ENCODE data around the gene SPATA1.

SPATA1 gene

DNA sequence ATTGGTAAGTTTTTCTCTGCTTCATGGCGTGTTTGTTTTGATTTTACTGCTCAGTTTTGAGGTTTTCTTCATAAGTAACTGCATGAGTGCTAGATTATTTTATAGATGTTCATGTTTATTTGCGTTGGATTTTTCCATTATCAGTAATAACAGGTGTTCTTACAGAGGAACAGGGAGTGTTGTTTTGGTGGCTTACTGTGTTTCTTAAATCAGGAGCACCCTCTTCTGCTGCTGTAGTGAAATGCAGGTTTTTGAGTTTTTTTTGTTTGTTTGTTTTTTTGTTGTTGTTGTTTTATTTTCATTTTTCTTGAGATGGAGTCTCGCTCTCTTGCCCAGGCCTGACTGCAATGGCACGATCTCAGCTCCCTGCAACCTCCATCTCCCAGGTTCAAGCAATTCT is 35.5 kb downstream of the SPATA1 start:
- Histone ChIP-seq H3K27me3 (no peaks in the 10 kb centered on the region), H3K27ac (no peak overlapping the region), H3K9me3 (no peaks in the 10 kb centered on the region), H3K4me1 (no peaks in the 10 kb centered on the region), H3K36me3 (peaks cover 0 to 22% (median 3%) of the 10 kb centered on the region in 3 donors), H3K4me3 (no peak overlapping the region)
- DNase-seq: no peak
- intact Hi-C loops (cut with DNase I; ENCODE audit: low total_unique reads): no loop called here
- TF ChIP-seq, protein P1, sequence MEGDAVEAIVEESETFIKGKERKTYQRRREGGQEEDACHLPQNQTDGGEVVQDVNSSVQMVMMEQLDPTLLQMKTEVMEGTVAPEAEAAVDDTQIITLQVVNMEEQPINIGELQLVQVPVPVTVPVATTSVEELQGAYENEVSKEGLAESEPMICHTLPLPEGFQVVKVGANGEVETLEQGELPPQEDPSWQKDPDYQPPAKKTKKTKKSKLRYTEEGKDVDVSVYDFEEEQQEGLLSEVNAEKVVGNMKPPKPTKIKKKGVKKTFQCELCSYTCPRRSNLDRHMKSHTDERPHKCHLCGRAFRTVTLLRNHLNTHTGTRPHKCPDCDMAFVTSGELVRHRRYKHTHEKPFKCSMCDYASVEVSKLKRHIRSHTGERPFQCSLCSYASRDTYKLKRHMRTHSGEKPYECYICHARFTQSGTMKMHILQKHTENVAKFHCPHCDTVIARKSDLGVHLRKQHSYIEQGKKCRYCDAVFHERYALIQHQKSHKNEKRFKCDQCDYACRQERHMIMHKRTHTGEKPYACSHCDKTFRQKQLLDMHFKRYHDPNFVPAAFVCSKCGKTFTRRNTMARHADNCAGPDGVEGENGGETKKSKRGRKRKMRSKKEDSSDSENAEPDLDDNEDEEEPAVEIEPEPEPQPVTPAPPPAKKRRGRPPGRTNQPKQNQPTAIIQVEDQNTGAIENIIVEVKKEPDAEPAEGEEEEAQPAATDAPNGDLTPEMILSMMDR (IDR thresholded peaks at IDR 0.05): no peak

DNA sequence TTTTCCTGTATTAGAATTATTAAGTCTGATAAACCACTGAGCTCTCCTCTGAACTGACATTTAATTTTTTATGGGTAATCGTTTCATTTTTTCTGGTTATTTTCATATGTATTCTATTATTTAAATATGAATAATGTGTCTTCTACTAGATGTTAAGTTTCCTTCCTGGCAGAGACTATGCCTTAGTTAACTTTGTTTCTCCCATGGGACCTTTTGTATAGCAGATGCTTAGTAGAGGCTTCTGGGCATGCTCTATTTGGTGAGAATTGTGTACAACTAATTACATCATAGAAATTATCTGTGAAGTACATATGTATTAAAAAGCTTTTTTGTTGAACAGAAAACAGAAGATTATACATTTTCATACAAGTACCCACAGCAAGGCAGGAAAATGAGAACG is 44.6 kb downstream of the SPATA1 start:
- no peaks in the 10 kb centered on the region for H3K9me3 ChIP-seq
- no peak for DNase-seq
- TF ChIP-seq, protein P1 (IDR thresholded peaks at IDR 0.05): no peak
- intact Hi-C loops (cut with DNase I; ENCODE audit: low total_unique reads): no loop called here
- no peaks in the 10 kb centered on the region for H3K4me1 ChIP-seq
- H3K27ac ChIP-seq: no peak overlapping the region
- peaks cover 0 to 4% (median 4%) of the 10 kb centered on the region in 3 donors for H3K36me3 ChIP-seq
- H3K27me3 ChIP-seq: no peaks in the 10 kb centered on the region
- H3K4me3 ChIP-seq: no peak overlapping the region

DNA sequence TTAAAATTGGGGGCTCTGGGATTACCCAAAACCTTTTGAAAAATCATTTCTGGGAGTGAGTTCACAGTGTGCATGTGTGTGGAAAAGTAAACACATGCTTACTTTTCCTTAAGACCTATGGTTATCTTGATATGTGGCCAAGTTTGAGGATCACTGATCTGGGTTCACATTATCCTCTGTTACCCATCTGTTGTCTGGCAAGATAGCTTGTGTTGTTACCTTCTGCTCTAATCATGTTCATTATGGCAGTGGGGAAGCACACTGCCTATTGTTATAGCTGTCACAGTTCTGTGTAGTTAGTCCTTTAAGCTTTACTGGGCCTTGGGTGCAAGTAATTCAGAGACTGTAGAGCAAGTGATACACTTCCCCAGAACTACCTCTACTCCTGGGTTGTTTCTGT is 63.0 kb downstream of the SPATA1 start:
- H3K36me3 ChIP-seq: peaks cover 9 to 12% (median 11%) of the 10 kb centered on the region in 3 donors
- H3K27ac ChIP-seq: no peak overlapping the region
- TF ChIP-seq, protein P1 (IDR thresholded peaks at IDR 0.05): no peak
- no peak overlapping the region for H3K4me3 ChIP-seq
- H3K4me1 ChIP-seq: peaks cover 0 to 25% (median 9%) of the 10 kb centered on the region in 4 donors
- H3K9me3 ChIP-seq: no peaks in the 10 kb centered on the region
- intact Hi-C loops (cut with DNase I; ENCODE audit: low total_unique reads): no loop called here
- H3K27me3 ChIP-seq: no peaks in the 10 kb centered on the region
- DNase-seq: no peak

DNA sequence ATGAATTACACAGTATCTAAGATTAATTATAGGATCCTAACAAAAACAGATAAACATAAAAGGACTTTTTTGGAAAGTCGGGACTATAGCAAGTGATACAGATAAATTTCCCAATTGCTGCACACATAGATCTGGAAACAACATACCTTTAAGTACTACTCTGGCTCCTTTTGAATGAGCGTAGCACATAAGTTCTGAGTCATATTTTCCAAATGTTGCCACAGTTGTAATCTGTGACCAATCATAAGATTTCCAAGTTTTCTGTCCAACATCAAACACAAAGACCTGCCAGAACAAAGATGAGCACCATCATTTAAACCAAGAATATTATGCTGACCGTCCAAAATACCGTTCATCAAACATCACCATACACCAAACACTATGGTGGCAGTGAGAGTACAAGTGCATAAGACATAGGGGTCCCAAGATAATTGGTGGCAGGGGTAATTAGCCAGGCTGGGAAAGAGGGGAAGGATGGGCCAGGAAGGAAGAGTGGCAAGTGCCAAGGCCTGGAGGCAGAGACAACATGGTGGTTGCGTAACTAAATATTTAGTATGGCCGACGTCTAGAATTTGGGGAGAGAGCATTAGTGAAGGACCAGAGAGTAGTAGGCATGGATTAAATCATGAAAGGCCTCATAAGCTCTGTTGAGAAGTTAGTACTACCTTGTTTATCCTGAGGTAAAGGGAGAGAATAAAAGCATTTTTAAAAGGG is 64.4 kb downstream of the SPATA1 start:
- Histone ChIP-seq H3K4me3 (no peak overlapping the region), H3K36me3 (peaks cover 0 to 11% (median 7%) of the 10 kb centered on the region in 3 donors), H3K27ac (no peak overlapping the region), H3K9me3 (no peaks in the 10 kb centered on the region), H3K4me1 (peaks cover 0 to 29% (median 9%) of the 10 kb centered on the region in 4 donors), H3K27me3 (no peaks in the 10 kb centered on the region)
- TF ChIP-seq, protein P1 (IDR thresholded peaks at IDR 0.05): no peak
- intact Hi-C loops (cut with DNase I; ENCODE audit: low total_unique reads): loop anchor here (5.0 kb wide), 2 partner anchors 63 to 122 kb away; partner anchors contain the start of genes GNG5, SPATA1 and SSX2IP
- no peak for DNase-seq

DNA sequence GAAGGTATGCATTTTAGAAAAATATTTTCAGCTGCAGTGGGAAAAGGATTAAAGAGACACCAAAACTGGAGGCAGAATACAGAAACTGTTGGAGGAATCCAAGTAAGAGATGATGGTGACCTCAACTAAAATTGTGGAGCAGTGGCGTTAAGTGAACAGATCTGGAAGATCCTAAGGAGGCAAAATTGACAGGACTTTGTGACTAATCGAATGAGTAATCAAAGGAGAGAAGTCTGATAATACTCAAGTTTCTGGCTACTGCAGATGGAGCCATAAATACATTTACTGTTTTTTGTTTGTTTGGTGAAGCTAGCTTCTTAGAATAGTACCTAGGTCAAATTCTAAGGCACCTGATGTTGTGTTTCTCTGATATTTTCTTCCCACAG is 65.0 kb downstream of the SPATA1 start:
- H3K27ac ChIP-seq: no peak overlapping the region
- intact Hi-C loops (cut with DNase I; ENCODE audit: low total_unique reads): loop anchor here (5.0 kb wide), 2 partner anchors 64 to 121 kb away; partner anchors contain the start of genes GNG5, SPATA1 and SSX2IP
- peaks cover 0 to 29% (median 9%) of the 10 kb centered on the region in 4 donors for H3K4me1 ChIP-seq
- TF ChIP-seq, protein P1 (IDR thresholded peaks at IDR 0.05): no peak
- no peak for DNase-seq
- no peaks in the 10 kb centered on the region for H3K27me3 ChIP-seq
- no peak overlapping the region for H3K4me3 ChIP-seq
- peaks cover 0 to 11% (median 7%) of the 10 kb centered on the region in 3 donors for H3K36me3 ChIP-seq
- no peaks in the 10 kb centered on the region for H3K9me3 ChIP-seq
